ENCODE results near the gene SLC8A1.

DNA sequence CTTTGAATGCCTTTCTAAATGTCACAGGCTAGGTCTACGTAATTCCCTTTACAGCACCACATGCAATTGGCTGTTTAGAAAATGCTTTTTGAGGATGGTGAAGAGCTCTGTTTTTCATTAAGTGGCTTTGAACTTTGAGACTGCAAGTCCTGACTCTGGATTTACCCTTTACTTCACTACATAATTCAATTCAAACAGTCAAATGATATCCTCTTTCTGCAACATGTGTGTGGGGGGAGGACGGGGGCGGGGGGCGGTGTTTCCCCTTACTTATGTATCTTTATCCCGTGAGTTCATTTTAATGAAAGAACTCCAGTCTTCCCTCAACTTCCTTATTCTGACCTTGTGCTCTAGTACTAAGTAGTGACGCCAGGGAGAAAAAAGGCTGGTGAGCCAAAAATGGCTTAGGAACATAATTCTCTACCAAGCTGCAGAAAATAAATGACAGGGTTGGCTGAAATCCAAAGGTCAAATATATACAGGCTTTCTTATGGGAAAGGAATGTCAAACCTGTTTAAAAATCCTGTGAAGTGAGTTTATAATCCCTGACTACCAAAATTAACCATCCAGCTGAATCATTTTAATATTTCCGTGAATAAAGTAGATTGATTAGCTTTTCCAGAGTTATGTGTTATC is 119.6 kb downstream of the SLC8A1 start:
- TF ChIP-seq, protein P1, sequence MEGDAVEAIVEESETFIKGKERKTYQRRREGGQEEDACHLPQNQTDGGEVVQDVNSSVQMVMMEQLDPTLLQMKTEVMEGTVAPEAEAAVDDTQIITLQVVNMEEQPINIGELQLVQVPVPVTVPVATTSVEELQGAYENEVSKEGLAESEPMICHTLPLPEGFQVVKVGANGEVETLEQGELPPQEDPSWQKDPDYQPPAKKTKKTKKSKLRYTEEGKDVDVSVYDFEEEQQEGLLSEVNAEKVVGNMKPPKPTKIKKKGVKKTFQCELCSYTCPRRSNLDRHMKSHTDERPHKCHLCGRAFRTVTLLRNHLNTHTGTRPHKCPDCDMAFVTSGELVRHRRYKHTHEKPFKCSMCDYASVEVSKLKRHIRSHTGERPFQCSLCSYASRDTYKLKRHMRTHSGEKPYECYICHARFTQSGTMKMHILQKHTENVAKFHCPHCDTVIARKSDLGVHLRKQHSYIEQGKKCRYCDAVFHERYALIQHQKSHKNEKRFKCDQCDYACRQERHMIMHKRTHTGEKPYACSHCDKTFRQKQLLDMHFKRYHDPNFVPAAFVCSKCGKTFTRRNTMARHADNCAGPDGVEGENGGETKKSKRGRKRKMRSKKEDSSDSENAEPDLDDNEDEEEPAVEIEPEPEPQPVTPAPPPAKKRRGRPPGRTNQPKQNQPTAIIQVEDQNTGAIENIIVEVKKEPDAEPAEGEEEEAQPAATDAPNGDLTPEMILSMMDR (IDR thresholded peaks at IDR 0.05): no peak
- TF ChIP-seq POLR2A (IDR thresholded peaks at IDR 0.05): no peak

All from testis (tissue), 2 donors.